Activated CD4-positive, alpha-beta T cell treated with anti-CD3 and anti-CD28 coated beads for 48 hours (primary cell): Measurements from ENCODE around the gene CLDN4.
"Not testable (repeated sequence)": the region's sequence is repeated elsewhere in the genome, so short reads cannot be mapped to it uniquely, and the experiment has no call there.

Experiments used
- DNase-seq: peaks from one replicate; pipeline ENCODE4 v3.0.0-alpha.2; 2020

Gene CLDN4, protein sequence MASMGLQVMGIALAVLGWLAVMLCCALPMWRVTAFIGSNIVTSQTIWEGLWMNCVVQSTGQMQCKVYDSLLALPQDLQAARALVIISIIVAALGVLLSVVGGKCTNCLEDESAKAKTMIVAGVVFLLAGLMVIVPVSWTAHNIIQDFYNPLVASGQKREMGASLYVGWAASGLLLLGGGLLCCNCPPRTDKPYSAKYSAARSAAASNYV

DNA sequence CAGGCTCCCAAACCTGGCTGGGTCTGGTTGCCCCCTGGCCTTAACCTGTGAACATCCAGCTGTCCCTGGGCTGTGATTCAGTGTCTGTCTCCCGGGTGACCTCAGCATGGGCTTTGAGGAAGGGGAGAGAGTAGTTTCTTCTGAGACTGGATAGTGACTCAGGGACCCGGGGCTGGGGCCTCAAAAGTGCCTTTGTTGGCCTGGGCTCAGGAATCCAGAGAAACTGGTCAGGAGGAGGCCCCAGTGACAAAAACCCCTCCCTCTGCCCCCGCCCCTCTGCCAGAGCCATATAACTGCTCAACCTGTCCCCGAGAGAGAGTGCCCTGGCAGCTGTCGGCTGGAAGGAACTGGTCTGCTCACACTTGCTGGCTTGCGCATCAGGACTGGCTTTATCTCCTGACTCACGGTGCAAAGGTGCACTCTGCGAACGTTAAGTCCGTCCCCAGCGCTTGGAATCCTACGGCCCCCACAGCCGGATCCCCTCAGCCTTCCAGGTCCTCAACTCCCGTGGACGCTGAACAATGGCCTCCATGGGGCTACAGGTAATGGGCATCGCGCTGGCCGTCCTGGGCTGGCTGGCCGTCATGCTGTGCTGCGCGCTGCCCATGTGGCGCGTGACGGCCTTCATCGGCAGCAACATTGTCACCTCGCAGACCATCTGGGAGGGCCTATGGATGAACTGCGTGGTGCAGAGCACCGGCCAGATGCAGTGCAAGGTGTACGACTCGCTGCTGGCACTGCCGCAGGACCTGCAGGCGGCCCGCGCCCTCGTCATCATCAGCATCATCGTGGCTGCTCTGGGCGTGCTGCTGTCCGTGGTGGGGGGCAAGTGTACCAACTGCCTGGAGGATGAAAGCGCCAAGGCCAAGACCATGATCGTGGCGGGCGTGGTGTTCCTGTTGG, at the start of gene CLDN4:
TSS of gene CLDN4 (plus strand) at position 316 of the 903 bp plus-strand sequence. CDS start at position 522, 206 bp downstream.
- DNase-seq = no peak

DNA sequence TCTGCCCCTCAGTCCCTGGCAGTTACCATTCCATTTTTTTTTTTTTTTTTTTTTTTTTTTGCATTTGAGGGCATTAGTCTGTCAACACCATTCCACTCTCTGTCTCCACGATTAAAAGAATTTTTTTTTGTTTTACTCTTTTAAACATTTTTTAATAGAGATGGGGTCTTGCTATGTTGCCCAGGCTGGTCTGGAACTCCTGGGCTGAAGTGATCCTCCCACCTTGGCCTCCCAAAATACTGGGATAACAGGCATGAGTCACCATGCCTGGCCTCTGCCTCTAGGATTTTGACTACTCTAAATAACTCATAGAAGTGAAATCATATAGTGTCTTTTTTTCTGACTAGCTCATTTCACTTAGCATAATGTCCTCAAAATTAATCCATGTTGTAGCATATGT, 44.2 kb upstream of the CLDN4 start:
- DNase-seq = no peak

DNA sequence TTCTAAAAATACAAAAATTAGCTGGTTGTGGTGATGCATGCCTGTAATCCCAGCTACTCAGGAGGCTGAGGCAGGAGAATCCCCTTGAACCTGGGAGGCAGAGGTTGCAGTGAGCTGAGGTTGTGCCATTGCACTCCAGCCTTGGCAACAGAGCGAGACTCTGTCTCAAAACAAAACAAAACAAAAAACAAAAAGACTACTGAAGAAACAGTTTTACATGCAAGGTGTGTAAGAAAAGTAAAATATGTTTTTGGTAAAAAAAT, 43.1 kb upstream of the CLDN4 start:
- DNase-seq = not testable (repeated sequence)

DNA sequence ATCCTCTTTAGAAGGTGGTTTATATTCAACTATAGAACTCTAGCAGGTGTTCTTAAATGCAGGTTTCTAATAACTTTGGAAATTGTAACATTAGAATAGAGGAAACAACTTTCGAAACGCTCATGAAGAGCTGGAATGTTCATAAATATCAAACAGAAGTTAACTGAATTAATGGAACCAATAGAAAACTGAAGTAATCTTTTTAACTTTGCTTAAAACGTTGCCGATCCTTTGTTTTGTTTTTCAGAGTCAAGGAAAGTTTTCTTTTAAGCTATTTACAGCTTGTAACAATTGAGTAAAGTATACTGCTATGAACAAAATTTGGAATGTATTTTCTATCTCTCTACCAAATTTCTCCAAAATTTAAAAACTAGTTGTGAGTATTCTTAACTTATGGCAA, 41.7 kb upstream of the CLDN4 start:
- no peak for DNase-seq

DNA sequence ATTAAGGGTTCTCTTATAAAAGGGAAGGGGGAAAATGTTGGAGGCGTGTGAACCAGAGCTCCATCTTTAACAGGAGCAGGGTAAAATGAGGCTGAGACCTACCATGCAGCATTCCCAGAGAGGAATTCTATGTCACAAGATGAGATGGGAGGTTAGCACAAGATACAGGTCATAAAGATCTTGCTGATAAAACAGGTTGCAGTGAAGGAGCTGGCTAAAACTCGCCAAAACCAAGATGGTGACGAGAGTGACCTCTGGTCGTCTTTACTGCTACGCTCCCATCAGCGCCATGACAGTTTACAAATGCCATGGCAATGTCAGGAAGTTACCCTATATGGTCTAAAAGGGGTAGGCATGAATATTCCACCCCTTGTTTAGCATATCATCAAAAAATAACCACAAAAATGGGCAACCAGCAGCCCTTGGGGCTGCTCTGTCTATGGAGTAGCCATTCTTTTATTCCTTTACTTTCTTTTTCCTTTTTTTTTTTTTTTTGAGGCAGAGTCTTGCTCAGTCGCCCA, 39.6 kb upstream of the CLDN4 start:
- DNase-seq = not testable (repeated sequence)

DNA sequence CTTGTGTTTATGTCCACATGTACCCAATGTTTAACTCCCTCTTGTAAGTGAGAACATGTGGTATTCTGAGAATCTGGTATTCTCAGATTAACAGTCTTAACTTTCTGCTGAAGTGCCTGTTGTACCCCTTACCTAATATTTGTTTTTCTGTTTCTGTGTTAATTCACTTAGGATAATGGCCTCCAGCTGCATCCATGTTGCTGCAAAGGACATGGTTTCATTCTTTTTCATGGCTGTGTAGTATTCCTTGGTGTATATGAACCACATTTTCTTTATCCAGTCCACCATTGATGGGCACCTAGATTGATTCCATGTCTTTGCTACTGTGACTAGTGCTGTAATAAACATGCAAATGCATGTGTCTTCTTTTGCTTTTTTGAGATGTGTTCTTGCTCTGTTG, 35.6 kb upstream of the CLDN4 start:
- not testable (repeated sequence) for DNase-seq

DNA sequence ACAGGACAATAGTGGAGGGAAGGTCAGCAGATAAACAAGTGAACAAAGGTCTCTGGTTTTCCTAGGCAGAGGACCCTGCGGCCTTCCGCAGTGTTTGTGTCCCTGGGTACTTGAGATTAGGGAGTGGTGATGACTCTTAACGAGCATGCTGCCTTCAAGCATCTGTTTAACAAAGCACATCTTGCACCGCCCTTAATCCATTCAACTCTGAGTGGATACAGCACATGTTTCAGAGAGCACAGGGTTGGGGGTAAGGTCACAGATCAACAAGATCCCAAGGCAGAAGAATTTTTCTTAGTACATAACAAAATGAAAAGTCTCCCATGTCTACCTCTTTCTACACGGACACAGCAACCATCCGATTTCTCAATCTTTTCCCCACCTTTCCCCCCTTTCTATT, 34.1 kb upstream of the CLDN4 start:
- DNase-seq = not testable (repeated sequence)

DNA sequence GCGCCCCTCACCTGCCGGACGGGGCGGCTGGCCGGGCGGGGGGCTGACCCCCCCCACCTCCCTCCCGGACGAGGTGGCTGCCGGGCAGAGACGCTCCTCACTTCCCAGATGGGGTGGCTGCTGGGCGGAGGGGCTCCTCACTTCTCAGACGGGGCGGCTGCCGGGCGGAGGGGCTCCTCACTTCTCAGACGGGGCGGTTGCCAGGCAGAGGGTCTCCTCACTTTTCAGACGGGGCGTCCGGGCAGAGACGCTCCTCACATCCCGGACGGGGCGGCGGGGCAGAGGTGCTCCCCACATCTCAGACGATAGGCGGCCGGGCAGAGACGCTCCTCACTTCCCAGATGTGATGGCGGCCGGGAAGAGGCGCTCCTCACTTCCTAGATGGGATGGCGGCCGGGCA, 33.6 kb upstream of the CLDN4 start:
- DNase-seq = not testable (repeated sequence)

DNA sequence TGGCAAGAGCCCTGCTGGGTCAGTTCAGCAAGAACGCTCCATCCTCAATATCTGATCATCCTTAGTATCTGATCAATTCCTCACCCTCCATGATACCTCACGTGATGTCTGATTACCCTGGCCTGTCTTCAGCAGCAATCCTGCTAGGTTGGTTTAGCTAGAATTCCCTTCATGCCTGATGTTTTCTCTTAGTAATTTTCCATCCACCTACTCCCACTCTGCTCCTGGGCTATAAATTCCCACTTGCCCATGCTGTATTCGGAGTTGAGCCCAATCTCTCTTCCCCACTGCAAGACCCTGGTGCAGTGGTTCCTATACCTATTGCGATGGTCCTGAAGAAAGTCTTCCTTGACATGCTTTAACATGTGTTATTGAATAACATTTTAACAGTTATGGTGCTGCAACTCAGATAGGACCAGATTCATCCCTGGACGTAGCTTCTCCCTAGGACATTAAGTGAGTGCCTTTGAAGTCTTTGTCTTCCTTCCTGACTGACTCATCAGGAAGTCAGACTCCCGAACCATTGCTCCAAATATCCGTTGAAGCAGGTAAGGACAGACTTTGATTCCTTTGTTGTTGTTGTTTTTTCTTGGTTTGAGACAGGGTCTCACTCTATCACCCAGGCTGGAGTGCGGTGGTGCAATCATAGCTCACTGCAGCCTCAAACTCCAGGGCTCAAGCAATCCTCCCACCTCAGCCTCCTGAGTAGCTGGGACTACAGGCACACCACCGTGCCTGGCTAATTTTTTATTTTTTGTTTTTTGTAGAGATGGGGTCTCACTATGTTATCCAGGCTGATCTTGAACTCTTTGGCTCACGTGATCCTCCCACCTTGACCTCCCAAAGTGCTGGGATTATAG, 31.3 kb upstream of the CLDN4 start:
- no peak for DNase-seq

DNA sequence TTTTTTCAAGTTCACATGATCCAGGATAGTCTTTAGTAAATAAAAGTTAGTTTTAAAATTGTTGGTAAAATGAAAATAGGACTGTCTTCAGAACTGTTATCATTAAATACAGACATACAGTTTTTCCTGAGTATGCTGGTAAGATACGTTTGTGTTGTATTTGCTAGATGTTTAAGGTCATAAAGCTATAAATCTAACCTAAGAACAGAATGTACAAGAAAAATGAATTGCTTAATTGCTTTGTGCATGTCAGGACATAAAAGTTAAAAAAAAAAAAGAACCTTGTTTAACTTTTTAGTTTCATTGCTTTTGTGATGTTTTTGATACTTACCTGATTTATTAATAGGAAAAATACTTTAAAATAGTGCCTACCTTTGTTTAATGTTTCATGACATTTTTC, 29.2 kb upstream of the CLDN4 start:
- DNase-seq = no peak

DNA sequence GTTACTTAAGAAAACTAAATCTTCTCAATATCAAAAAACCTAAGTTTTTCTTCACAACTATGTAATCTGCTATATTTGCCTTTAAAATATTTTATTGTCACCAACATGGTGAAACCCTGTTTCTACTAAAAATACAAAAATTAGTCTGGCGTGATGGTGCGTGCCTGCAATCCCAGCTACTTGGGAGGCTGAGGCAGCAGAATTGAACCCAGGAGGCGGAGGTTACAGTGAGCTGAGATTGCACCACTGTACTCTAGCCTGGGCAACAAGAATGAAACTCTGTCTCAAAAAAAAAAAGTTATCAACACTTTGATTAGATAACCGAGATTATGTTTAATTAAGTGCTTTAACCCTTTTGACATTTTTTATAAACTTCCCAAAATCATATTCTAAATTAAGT, 28.3 kb upstream of the CLDN4 start:
- DNase-seq = no peak

DNA sequence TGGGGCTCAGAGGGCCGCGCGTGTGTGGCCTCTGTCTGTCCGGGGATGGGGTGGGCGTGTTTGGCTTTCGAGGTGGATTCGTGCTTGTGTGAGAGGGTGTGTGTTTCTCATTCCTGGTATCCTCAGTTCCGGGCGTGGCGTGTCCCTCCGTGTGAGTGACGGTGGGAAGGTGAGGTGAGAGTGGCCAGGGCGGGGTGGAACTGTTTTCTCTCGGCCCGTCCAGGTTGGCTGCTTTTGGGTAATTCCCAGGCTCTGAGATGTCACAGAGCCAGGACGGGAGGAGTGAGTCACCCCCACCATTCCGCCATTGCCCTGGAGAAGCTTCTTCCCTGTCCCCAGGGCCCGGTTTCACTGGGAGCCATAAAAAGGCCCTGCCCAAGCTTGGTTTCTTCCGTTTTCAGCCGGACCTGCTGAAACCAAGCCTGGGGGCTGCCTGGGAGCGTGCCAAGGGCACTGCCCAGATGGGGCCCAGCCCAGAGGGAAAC, 21.3 kb upstream of the CLDN4 start:
- DNase-seq = no peak

DNA sequence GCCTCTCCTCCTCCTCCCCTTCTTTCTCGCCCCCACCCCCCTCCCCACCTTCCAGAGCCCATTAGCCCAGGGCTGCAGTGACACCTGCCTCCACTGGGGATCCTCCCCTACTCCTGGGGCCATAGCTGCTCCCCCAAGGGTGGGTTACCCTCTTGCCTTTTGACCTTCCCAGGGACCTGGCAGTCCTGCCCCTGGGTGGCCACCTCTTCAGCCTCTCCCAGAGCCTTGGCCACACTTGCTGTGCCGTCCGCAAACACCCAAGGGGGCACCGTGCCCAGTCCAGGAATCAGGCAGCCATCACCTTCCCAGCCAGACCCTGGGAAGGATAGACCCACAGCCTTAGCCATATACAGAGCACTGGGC, 19.8 kb upstream of the CLDN4 start:
- DNase-seq = no peak

DNA sequence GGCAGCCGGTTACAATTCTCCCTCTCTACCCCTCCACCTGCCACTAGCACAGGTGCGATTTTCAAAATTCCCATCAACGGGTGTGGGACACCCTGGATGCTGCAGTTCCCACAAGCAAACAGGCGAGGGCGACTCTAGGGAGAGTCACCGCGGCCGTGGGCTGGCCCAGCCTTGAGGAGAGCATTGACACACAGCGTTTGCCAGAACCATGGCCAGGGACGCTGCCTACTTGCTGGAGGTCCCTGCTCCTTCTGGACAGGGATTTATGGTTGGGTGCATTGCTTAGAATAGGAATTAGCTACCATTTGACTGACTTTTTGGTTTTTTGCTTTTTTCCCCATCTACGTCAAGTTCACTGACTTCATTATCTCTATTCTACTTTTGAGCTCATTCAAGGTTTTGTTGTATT, 19.0 kb upstream of the CLDN4 start:
- peak; percentile 74 for DNase-seq

DNA sequence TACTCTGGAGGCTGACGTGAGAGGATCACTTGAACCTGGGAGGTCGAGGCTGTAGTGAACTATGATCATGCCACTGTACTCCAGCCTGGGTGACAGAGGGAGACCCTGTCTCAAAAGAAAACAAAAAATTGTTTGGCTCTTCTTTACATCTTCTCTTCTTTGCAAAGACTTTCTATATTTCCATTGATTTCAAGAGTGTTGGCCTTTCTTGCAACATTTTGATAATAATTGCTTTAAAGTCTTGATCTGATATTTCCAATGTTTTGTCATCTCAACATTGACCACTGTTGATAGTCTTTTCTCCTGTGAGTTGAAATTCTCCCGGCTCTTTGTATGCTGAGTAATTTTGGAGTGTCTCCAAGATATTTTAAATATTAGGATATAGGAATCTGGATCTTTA, 17.8 kb upstream of the CLDN4 start:
- DNase-seq = no peak

DNA sequence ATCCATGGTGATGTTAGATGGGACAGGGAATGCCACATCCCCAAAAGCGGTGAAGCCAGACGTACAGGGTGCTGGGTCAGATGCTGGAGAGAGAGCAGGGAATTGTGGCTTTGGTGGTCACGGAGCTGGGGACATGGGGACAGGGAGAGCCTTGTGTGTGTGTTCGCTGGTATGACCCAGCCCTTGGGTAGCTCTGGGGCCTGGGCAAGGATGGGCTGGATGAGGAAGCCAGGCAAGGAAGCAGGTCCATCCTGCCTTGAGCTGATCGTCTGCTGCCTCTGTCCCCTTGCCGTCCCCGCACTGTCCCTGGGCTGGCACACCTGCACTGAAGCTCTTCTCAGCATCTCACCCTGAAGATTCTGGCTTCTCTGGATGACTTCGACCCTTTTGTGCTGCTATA, 15.4 kb upstream of the CLDN4 start:
- DNase-seq = no peak

DNA sequence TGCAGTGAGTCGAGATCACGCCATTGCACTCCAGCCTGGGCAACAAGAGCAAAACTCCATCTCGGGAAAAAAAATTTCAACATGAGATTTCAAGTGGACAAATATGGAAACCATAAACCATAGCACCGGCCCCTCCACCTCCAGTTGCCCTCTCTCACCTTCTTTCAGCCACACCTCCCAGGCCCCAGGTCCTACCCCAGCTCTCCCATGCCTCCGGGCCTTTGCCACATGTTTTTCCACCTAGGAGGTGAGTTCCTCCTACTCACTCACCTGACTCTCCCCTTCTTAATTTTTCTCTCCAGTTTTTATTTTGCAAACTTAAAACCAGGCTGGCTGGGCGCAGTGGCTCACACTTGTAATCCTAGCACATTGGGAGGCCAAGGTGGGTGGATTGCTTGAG, 13.7 kb upstream of the CLDN4 start:
- DNase-seq = no peak

DNA sequence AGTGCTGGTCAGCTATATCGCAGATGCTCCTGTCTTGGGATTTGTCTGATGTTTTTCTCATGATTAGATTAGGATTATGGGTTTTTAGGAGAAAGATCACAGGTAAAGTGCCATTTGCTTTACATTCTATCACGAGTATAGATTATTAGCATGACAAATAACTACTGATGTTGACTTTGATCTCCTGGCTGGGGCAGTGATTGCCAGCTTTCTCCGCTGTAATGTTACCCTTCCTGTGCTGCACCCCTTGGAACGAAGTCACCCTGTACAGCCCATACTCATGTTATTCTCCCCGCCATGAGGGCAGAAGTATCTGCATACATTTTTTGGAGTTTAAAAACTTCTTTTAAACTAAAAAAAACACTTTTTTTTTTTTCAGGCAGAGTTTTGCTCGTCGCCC, 10.8 kb upstream of the CLDN4 start:
- DNase-seq = no peak

DNA sequence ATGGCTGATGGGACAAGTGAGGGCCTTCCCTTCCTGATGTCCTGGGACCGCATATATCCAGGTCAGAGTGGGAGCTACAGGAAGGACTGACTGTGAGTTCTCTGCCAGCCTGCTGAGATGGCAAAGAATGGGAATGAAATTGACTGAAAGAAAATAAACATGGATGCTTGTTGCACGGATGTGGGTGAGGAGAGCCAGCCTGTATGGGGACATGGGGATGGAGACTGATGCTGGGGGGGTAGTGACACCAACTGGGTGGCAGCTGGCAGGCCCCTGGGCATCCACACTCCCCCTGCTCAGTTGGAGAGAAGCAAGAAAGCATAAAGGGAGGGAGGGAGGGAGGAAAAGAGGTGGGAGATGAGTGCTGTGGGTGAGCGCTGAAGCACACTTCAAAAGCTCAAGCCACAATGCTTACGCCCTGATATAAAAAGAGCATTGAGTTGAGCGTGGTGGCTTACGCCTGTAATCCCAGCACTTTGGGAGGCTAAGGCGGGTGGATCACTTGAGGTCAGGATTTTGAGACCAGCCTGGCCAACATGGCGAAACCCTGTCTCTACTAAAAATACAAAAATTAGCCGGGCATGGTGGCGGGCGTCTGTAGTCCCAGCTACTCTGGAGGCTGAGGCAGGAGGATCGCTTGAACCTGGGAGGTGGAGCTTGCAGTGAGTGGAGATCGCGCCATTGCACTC, 9.1 kb upstream of the CLDN4 start:
- DNase-seq = not testable (repeated sequence)

DNA sequence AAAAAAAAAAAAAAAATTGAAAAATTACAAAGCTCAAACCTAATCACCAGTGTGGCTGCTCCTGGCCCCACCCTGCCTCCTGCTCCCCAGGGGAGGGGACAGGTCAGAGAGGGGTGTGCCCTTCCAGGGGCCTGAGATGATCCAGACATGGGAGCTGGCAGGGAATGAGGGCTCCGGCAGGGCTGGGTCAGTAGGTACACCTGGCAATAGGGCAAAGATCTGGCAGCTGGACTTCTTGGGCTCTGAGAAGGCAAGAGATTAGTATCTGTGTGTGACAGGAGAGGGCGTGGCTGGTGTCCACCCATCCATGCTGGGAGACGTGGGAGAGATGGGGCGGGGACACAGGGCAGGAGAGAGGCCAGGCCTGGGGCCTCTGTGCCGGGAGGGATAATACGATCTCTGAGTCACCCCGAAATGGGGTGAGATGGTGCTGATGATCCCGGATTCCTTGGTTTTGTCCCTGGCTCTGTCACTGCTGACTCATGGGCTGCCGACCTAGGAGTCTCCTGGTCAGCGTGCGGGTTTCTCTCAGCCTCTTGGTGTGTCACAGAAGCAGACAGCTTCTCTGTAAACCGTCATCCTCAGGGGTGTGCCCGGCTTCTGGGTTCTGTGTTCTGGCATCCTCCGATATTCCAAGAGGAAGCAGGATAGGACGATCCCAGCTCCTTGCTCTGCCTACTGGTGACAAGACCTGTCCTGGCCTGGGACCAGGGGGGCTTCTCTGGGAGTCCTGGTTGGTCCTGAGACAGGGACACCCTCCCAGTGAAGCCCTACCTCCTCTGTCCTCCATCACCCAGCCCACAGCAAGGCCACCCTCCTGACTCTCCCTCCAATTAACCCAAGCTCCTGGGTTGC, 8.2 kb upstream of the CLDN4 start:
- no peak for DNase-seq

DNA sequence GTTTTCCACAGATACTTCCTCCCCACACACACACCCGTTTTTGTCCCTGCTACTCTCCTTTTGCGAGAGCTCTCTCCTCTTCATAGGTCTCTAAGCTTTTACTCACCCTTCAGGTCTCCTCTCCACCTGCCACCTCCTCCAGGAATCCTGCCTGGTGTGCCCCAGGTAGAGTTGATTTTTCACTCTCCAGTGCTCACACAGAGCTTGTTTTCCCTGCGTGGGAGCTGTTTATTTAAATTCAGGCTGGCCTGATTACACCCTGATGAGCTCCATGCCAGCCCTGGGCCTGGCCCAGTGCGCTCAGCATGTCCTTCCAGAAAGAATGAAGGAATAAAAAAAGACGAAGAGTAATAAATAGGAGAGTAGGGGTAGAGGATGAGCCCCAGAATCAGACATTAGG, 7.5 kb upstream of the CLDN4 start:
- DNase-seq = no peak
